ENCODE results near the gene HDAC7.
"Not testable (repeated sequence)": the region's sequence is repeated elsewhere in the genome, so short reads cannot be mapped to it uniquely, and the experiment has no call there.

HDAC7 gene

DNA sequence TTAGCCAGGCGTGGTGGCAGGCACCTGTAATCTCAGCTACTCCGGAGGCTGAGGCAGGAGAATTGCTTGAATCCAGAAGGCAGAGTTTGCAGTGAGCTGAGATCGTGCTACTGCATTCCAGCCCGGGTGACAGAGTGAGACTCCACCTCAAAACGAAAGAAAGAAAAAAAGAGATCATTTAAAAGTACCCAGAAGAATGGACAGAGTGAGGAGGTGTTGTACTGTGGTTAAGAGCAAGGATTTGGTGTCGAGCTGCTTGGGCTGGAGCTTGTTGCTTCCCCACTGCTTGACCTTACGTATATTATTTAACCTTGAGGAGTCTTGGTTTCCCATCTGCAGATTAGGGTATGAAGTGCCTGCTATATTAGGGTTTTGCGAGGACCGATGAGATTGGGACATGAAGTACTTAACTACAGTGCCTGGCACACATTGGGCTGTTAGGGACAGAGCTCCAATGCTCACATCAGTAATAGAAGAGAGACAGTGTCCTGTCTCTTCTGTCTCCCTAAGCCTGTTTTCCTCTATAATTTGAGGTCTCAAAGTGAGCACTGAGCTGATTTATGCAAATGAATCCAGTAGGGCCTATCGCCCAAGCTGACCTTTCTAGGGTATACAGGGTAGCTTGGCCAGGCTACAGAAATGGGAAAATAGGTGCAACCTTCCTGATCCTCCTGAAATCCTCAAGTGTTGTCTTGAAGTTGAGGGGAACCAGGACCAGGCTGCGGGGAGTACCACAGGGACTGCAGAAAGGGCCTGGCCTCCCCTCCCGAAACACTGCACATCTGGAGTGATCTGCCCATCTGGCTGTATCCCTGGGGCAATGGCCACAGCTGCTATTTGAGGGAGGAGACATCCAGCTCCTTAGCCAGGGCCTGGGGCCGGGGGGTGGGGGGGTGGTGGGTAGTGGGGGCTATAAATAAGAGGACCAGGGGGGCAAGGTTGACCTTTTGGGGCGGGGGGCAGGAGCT is 8.6 kb upstream of the HDAC7 start:
- DNase-seq = no peak

GRCh38 chr12:47825173-47825639 is 5.5 kb upstream of the HDAC7 start:
- DNase-seq = no peak

GRCh38 chr12:47824635-47825034 is 4.9 kb upstream of the HDAC7 start:
- no peak for DNase-seq

DNA sequence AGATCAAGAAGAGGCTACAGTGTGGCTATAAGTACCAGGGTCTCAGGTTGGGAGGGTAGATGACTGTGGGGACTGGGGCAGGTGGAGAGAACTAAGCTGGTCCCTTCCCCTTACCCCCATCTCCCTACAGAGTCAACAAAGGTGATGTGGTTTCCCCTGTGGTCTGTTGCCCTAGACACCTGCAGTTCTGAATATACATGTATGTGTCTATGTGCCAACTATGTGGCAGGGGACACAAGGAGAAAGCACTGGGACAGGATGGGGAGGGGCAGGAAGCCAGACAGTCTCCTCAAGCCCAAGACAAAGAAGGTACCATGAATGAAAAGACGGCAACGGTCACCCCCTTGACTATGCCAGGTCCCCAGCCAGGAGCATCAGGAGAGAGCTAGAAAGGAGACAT is 4.5 kb upstream of the HDAC7 start:
- no peak for DNase-seq

DNA sequence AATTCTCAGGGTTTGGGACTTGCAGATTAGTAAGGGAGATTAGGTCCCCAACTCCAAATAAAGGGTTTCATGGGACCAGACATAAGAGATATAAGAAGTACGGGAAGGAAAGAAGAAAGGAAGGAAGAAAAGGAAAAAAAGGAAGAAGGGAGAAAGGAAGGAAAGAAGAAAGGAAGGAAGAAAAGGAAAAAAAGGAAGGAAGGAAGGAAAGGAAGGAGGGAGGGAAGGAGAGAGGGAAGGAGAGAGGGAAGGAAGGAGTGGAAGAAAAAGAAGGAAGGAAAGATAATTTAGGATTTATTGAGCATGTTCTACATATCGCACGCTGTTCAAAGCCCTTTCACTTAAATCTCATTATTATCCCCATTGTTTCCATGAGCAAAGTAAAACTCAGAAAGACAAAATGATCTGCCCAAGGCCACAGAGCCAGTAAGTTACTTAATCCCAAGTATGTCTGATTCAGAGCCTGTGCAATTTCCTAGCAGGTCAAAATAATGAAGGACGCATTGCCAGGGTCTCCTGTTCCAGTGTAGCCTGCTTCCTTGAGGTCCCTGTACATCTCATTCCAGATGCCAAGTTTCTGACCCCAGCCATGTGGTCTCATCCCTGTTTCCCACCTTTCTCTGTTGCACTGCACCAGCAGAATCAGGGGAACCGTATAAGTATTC is 3.9 kb upstream of the HDAC7 start:
- DNase-seq = no peak

DNA sequence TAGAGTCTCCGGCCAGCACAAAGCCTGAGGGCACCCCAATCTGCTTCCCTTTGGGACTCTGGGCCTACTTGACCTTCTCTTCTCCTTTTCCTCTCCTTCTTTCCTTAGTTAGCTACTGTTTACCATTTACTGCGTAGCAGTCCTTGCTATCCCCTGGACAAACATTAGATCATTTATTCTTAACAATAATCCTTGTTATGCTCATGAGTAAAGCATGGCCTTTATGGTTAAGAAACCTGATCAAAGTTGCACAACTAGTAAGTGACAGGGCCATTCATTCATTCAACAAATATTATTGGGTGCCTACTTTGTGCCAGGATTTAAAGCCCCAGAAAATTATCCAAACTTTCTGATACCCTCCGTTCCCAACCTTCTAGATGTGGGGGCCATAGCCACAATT is 3.2 kb upstream of the HDAC7 start:
- DNase-seq = no peak

DNA sequence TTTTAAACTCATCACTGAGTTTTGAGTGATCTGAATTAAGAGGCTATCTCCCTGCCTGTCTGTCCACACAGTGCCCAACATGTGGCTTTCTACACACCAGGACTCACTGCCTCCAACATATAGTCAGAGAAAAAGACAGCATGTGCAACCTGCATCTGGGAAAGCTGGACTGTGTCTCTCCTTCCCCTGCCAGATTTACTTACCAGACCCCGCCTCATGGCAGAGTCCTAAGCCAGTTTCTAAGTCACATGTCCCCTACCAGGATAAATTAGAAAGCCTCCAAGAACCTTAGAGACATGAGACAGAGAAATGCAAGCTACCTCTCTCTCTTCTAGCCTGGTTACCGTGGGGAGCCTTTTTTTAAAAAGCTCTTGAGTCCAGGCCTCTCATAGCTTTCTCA is 2.7 kb upstream of the HDAC7 start:
- no peak for DNase-seq

- no peak for DNase-seq
These were observed 1.6 kb upstream of the HDAC7 start for GRCh38 chr12:47821346-47821706.

DNA sequence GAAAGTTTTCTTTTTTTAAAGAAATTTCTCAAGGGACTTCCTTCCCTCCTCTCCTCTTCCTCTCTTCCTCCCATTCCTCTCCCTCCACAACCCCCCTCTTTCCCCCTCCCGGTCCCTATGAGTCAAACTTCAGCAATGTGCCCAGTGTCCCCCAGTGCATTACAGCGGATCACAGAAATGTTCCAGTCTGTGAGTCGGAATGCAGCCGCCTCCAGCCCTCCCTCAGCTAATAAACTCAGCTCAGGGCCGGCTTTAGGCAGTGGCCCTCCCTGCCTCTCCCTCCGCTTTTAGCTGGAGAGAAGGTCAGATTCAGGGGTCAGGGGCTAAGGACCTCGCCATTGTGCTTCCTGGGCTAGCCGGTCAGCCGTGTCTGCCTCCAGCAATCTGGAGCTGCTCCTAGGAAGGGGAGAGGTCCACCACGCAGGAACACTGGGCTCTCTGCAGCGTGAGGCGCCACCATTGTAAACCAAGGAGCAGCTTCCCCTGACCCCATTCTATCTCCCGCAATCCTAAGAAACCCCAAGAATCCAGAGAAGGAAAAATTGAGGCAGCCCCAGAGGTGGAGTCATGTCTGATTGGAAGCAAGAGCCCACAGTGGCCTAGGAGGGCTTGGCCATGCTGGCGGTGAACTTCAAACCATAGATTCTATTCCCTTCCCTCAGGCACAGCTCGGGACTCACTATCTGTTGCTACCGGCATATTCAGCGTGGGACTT is 1.1 kb upstream of the HDAC7 start:
- DNase-seq = no peak

GRCh38 chr12:47819138-47819895 is 386 bp downstream of the HDAC7 start:
- DNase-seq = peak; percentile 71

DNA sequence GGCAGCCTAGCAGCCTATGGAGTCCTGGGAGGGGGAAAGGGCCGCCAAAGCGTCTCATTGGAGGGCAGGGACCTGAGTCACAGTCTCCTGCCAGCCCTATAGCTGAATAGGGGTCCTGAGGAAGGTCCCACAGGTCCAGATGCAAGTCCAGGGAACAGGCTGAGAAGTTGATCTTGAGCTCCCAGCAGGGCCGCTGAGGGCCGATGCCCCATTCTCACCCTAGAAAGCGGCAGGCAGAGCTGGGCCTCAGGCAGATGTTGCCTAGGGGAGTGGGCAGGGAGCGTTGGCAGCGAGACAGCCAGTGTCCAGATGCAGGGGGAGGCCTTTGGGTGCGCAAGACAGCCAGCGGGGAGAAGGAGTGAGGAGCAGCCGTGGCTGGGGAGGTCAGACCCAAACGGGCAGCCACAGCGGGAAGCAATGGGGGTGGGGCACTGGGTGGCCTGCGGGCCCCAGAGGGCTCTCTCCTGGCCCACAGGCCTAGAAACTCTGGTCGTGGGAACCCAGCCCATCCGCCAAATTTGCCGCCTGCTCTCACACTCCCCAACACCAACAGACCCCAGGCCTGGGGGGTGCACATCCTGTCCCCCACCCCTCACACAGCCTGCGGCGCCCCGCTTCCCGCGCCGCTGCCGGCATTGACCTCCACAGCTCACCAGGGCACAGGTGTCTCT is 1.1 kb downstream of the HDAC7 start:
- no peak for DNase-seq

GRCh38 chr12:47818007-47818376 is 1.7 kb downstream of the HDAC7 start:
- no peak for DNase-seq

- DNase-seq = no peak
These were observed 2.3 kb downstream of the HDAC7 start for GRCh38 chr12:47817272-47818006.

DNA sequence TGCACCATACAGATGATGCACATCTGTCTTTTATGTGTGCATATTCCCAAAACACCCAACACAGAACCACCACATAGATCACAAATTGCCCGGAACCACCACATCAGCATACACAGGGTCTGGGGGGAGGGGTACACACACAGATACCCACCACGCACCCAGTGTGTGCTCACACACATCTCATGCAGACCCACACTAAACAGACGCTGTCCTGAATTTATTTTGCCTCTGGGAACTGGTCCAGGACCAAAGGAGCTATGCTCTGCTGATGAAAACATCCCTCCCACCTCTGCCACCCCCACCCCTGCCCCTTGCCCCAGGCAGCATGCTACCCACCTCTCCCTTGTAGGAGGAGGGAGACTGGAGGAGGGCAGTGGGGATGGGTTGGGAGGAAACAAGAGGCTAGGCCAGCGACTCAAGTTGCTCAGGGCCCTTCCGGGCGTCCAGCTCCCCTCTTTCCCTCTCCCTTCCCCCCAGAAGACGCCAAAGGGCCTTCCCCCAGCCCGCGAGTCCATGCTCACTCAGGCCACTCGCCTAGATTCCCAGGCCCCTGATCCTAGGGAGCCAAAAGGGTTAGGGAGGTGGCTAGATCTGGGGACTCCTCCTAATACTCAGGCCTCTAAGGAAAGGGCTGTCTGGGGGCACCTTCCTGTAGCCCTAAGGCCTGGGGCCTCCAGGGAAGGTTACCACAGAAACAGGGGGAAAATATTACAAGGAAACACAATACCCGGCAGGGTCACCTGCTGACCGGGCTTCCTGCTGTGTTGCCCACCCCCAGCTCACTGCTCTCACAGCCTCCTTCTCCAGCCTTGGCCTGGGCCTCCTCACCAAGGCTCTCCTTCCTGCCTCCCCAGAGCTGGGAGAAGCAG is 3.1 kb downstream of the HDAC7 start:
- DNase-seq = no peak

DNA sequence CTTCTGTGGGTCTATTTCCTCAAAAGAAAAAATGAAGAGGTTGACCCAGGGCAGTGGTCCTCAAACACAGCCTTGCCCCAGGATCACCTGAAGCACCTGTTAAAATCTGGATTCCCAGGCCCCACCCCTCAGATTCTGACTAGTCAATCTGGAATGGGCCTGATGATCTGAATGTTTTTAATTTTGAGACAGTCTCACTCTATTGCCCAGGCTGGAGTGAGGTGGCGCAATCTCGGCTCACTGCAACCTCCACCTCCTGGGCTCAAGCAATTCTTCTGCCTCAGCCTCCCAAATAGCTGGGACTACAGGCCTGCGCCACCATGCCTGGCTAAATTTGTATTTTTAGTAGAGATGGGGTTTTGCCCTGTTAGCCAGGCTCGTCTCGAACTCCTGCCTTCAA is 4.3 kb downstream of the HDAC7 start:
- not testable (repeated sequence) for DNase-seq

GRCh38 chr12:47814539-47815170 is 5.0 kb downstream of the HDAC7 start:
- DNase-seq = no peak

DNA sequence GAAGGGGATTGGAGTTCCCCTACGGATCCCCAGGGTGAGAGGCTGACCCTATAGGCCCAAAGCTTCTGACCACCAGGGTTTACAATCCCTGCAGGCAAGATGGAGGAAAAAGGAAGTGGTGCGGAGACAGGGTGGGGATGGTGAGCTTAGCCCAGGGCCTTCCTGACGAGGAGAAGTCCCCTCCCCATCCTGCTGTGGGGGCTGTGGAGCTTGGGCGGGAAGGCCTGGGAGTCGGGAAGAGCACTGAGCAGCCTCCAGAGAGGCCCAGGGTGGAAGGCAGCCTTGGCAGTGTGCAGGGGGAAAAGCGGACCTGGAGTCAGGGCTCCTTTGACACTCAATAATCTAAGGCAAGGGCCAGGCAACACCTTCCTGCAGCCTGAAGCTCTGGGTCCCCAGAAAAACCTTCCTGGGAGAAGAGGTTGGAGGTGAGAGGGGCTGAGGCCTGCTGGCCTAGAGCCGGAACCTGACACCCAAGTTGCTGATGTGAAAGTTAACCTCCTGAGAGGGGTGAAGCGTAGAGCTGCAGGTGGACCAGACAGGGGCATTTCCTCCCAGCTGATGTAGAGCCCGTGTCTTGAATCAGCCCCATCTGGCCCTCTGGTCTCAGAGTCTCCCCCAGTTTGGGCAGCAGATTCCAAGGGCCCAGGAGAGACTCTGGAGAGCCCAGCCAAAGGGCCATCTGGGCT is 6.0 kb downstream of the HDAC7 start:
- DNase-seq = no peak

DNA sequence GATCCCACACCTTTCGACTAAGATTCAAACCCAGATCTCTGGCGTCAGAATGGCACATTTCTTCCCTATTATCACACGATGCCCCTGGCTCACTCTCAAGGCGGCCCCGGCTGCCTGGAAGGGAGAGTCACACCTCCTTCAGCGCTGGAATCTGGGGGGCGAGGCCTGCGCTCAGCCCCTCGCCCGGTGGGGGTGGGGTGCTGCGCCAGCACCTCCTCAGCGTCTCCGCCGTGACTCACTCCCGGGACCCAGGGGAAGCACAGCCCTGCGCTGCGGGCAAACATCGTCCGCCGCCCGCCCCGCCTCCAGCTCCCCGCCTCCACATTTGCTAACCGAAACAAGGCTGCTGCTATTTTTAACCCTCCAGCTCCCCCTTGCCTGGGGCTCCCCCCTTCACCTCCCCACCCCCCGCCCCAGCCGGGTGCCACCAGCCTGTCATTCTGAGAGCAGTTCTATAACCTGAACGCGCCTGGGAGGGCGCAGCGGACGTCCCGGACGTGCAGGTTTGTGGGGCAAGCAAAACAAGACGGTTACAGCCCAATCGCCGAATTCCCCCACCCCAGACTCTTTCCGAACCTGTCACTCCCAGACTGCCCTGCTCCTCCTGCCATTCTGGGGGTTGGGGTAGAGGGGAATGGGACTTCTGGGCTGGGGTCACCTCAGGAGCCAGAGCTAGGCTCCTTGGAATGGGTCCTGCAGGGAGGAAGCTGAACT is 6.7 kb downstream of the HDAC7 start:
- peak; percentile 84 for DNase-seq

Data from activated CD4-positive, CD25-positive, alpha-beta regulatory T cell treated with anti-CD3 and anti-CD28 coated beads, Interleukin-2, amount 50 U/mL, for 72 hours (primary cell).